GM12878 (cell line): Measurements from ENCODE around the gene OR6Q1. TPM values are rescaled to one million over a fixed set of nuclear protein-coding genes. Genes with fewer than 3 reads are reported as not detected.

Experiments
- ATAC-seq: fragments of 200-7000 bp; cut with Tn5 transposase; 3 replicates; pipeline ENCODE4 v1.9.1; 2020; ENCODE audit warnings: mild to moderate bottlenecking, moderate library complexity
- BruUV-seq: library from RNA; stranded (reverse); fragments of 400-500 nt; replicated peaks from 2 replicates; lab custom pipeline; 2021; lab: Mats Ljungman, UMichigan
- CTCF ChIA-PET: fragments of 300-600 bp; sonication (Branson Sonifier 250); formaldehyde crosslinking; extraction: SDS; loops from one replicate; lab custom pipeline; 2021; ENCODE audit warnings: inconsistent platforms; lab: Yijun Ruan, JAX
- POLR2A ChIA-PET: fragments of 350-600 bp; formaldehyde crosslinking; extraction: SDS; loops from one replicate; lab custom pipeline; 2021; ENCODE audit warnings: inconsistent platforms; lab: Charles Lee
- RAD21 ChIA-PET: fragments of 300-600 bp; sonication (Branson Sonifier 250); formaldehyde crosslinking; loops from one replicate; lab custom pipeline; 2023; ENCODE audit warnings: antibody characterized with exemption; ENCODE audit not compliant: unreplicated experiment; lab: Charles Lee
- SMC1A ChIA-PET: fragments of 300-600 bp; sonication (Branson Sonifier 250); formaldehyde crosslinking; loops from one replicate; lab custom pipeline; 2023; ENCODE audit not compliant: unreplicated experiment, uncharacterized antibody; lab: Charles Lee
- DNase-seq: peaks from one replicate; pipeline ENCODE4 v3.0.0-alpha.2; 2011; ENCODE audit warnings: low read depth, low spot score
- FAIRE-seq: peaks from 3 replicates; lab custom pipeline; 2011; peaks lifted over from hg19 to GRCh38; lab: Jason Lieb, UNC
- H2AFZ ChIP-seq: 2 replicates; pipeline ENCODE4 v1.6.0; 2011; ENCODE audit warnings: low read depth, low read length, control low read depth; ENCODE audit not compliant: control insufficient read depth
- H3K27ac ChIP-seq: 2 replicates; pipeline ENCODE4 v1.5.1; 2011; ENCODE audit warnings: control low read depth; ENCODE audit not compliant: control insufficient read depth, insufficient read depth
- H3K27me3 ChIP-seq, 2 experiments: replicated peaks in 1 of 2; 2 replicates each; pipeline versions ENCODE4 v1.6.0 to v1.6.1; 2011; ENCODE audit warnings: low read length in 1 of 2; ENCODE audit not compliant: control insufficient read depth in 2 of 2, insufficient read depth in 2 of 2
- H3K36me3 ChIP-seq, 2 experiments: 2 replicates each; pipeline ENCODE4 v1.5.1; 2011; ENCODE audit warnings: low read length in 1 of 2; ENCODE audit not compliant: control insufficient read depth in 2 of 2, insufficient read depth in 2 of 2
- H3K4me1 ChIP-seq: 2 replicates; pipeline ENCODE4 v1.6.1; 2011; ENCODE audit warnings: mild to moderate bottlenecking, low read length, moderate library complexity, mixed read lengths; ENCODE audit not compliant: control insufficient read depth, insufficient read depth
- H3K4me2 ChIP-seq: 2 replicates; pipeline ENCODE4 v1.6.0; 2011; ENCODE audit warnings: control low read depth; ENCODE audit not compliant: control insufficient read depth, insufficient read depth
- H3K4me3 ChIP-seq: fragments of 200-600 bp; sonication (generic); 2 replicates; pipeline ENCODE4 v1.5.1; 2016
- H3K79me2 ChIP-seq: 2 replicates; pipeline ENCODE4 v1.6.0; 2011; ENCODE audit warnings: low read length; ENCODE audit not compliant: control insufficient read depth, insufficient read depth
- H3K9ac ChIP-seq: 2 replicates; pipeline ENCODE4 v1.8.0; 2011; ENCODE audit warnings: low read length, control low read depth, mixed read lengths; ENCODE audit not compliant: control insufficient read depth, insufficient read depth
- H3K9me3 ChIP-seq: replicated peaks from 3 replicates; pipeline ENCODE4 v1.5.1; 2011; ENCODE audit warnings: mild to moderate bottlenecking, low read length; ENCODE audit not compliant: control insufficient read depth, insufficient read depth
- H4K20me1 ChIP-seq: 2 replicates; pipeline ENCODE4 v1.6.0; 2011; ENCODE audit not compliant: control insufficient read depth, insufficient read depth
- BACH1 ChIP-seq: fragments of 450-650 bp; IDR thresholded peaks from 2 replicates; pipeline ENCODE4 v1.6.1; 2017; ENCODE audit warnings: mild to moderate bottlenecking, borderline replicate concordance
- CHD1 ChIP-seq: IDR thresholded peaks from 2 replicates; pipeline ENCODE4 v1.6.1; 2012; ENCODE audit warnings: low read depth, low read length, improper control_type of control experiment
- MAX ChIP-seq: IDR thresholded peaks from 2 replicates; pipeline ENCODE4 v1.6.1; 2012; ENCODE audit warnings: low read depth, low read length, improper control_type of control experiment
- NBN ChIP-seq: fragments of 450-650 bp; IDR thresholded peaks from 2 replicates; pipeline ENCODE4 v1.6.1; 2016
- NRF1 ChIP-seq: conservative IDR thresholded peaks from 2 replicates; pipeline ENCODE4 v1.6.1; 2011; ENCODE audit warnings: mild to moderate bottlenecking, low read depth, low read length, improper control_type of control experiment
- POLR2AphosphoS2 ChIP-seq: IDR thresholded peaks from 2 replicates; pipeline ENCODE4 v1.6.1; 2011; ENCODE audit warnings: low read depth, mild to moderate bottlenecking, low read length, improper control_type of control experiment, moderate library complexity
- RB1 ChIP-seq: fragments of 450-650 bp; formaldehyde crosslinking; IDR thresholded peaks from 2 replicates; pipeline ENCODE4 v1.6.1; 2017; ENCODE audit warnings: mild to moderate bottlenecking, borderline replicate concordance
- SMC3 ChIP-seq: IDR thresholded peaks from 2 replicates; pipeline ENCODE4 v1.6.1; 2011; ENCODE audit warnings: low read length, improper control_type of control experiment, borderline replicate concordance
- SUZ12 ChIP-seq: fragments of 200-600 bp; sonication (generic); IDR thresholded peaks from one replicate; pipeline ENCODE4 v1.6.1; 2018; ENCODE audit warnings: antibody characterized with exemption, mild to moderate bottlenecking; ENCODE audit not compliant: unreplicated experiment
- TARDBP ChIP-seq: IDR thresholded peaks from 2 replicates; pipeline ENCODE4 v1.6.1; 2016; ENCODE audit warnings: borderline replicate concordance
- USF2 ChIP-seq: IDR thresholded peaks from 2 replicates; pipeline ENCODE4 v1.6.1; 2011; ENCODE audit warnings: low read depth, low read length, improper control_type of control experiment, borderline replicate concordance
- WRNIP1 ChIP-seq: IDR thresholded peaks from 2 replicates; pipeline ENCODE4 v1.6.1; 2011; ENCODE audit warnings: low read depth, low read length, improper control_type of control experiment, borderline replicate concordance
- ZBTB11 ChIP-seq: fragments of 450-650 bp; formaldehyde crosslinking; IDR thresholded peaks from 2 replicates; pipeline ENCODE4 v1.5.0; 2022; ENCODE audit warnings: mild to moderate bottlenecking, missing genetic modification characterization
- ZNF207 ChIP-seq: fragments of 450-650 bp; IDR thresholded peaks from 2 replicates; pipeline ENCODE4 v1.6.1; 2014; ENCODE audit warnings: antibody characterized with exemption, mild to moderate bottlenecking, borderline replicate concordance
- ZNF592 ChIP-seq: fragments of 450-650 bp; IDR thresholded peaks from 2 replicates; pipeline ENCODE4 v1.6.1; 2017; ENCODE audit warnings: mild to moderate bottlenecking, moderate library complexity
- ZNF622 ChIP-seq: fragments of 450-650 bp; IDR thresholded peaks from 2 replicates; pipeline ENCODE4 v1.6.1; 2017; ENCODE audit warnings: mild to moderate bottlenecking, inconsistent platforms
- WGBS: methylation state at CpG from one replicate; pipeline ENCODE4 v1.1.6; 2016; ENCODE audit warnings: low lambda C conversion rate; ENCODE audit not compliant: insufficient replicate concordance, insufficient coverage; ENCODE audit errors: missing lambda C conversion rate; 5-methylcytosine and 5-hydroxymethylcytosine counted together
- in situ Hi-C: fragments of 300-500 bp; cut with MboI; formaldehyde crosslinking; loops from 9 replicates; pipeline ENCODE4 v1.14.3; 2018; ENCODE audit warnings: mixed read lengths
- intact Hi-C: fragments of 100-400 bp; cut with micrococcal nuclease; formaldehyde crosslinking; loops from one replicate; pipeline ENCODE4 v1.14.2; 2022; ENCODE audit not compliant: unreplicated experiment
- polyA plus RNA-seq, 11 experiments: library from polyadenylated mRNA; depleted of rRNA in 4 of 11; unstranded in 6 of 11; stranded (reverse) in 5 of 11; fragments of >200 nt; fragmentation: Nextera tagmentation in 4 of 11; fragmentation: Illumina TruSeq in 1 of 11; extraction: Ambion mirVana in 4 of 11; extraction: Trizol in 1 of 11; gene quantifications; 1 replicate in 1 of 11; 2 replicates in 10 of 11; pipeline versions ENCODE4 v1.2.1 to v1.2.3, GENCODE V29; 2011 to 2016; ENCODE audit warnings: inconsistent platforms in 2 of 11, missing spikeins in 2 of 11, low read depth in 1 of 11
- total RNA-seq, 4 experiments: library from RNA; depleted of rRNA in 3 of 4; stranded (reverse); fragments of >200 nt in 3 of 4; fragmentation: Illumina TruSeq in 1 of 4; extraction: Trizol in 1 of 4; gene quantifications; 2 replicates each; pipeline versions ENCODE4 v1.2.1 to v1.2.3, GENCODE V29; 2013 to 2021

The OR6Q1 gene
- total and polyA plus RNA-seq, 10 of the 15 experiments (the other 5 are each of a cell fraction or from before 2014, with no cell fraction given), result not detected

GRCh38 chr11:58000699-58001098 lies 30.1 kb upstream of the OR6Q1 start (continued):
- TF ChIP-seq RB1 (no peak), SUZ12 (no peak), SMC3 (no peak), WRNIP1 (no peak), ZNF592 (no peak), TARDBP (no peak)
- TF ChIP-seq, all 136 proteins: peak for 0

DNA sequence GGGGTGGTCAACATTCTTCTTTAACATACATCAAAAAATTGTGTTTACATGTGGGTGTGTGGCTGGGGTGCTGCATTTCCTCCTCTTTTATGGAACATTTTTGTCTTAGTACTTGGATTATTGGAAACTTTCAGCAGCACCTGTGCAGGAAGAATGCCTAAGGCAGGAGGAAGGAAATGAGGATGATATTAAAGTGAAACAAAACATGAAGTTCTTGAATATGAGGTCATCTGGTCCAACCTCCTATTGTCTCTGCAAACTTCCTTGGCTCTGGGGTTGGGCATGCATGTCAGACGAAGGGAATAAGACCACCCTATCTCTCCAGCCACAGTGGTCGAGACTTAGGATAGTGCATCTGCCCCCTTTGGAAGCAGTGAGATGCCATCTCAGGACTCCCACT lies 27.7 kb upstream of the OR6Q1 start:
- SMC1A ChIA-PET, result no interaction called here
- H3K27me3 ChIP-seq, result no peaks in the 10 kb centered on the region
- H4K20me1 ChIP-seq, result no peaks in the 10 kb centered on the region
- H3K27ac ChIP-seq, result no peak overlapping the region
- no TSS peak for BruUV-seq
- no peak overlapping the region for H3K4me3 ChIP-seq
- no peaks in the 10 kb centered on the region for H3K9me3 ChIP-seq
- H3K79me2 ChIP-seq, result no peaks in the 10 kb centered on the region
- DNase-seq, result no peak
- 0% methylated on average over 2 of the region's 2 CpGs for WGBS
- CTCF ChIA-PET, result no interaction called here
- no peak for FAIRE-seq
- H3K9ac ChIP-seq, result no peak overlapping the region
- intact Hi-C loops (no loop called here), in situ Hi-C loops (no loop called here)
- H3K36me3 ChIP-seq, result no peaks in the 10 kb centered on the region
- H3K4me1 ChIP-seq, result no peaks in the 10 kb centered on the region
- no peak overlapping the region for H2AFZ ChIP-seq
- no peak for ATAC-seq
- no peak overlapping the region for H3K4me2 ChIP-seq
- POLR2A ChIA-PET, result no interaction called here
- RAD21 ChIA-PET, result no interaction called here
- TF ChIP-seq CHD1 (no peak), USF2 (no peak), MAX (no peak), ZNF622 (no peak), WRNIP1 (no peak), POLR2AphosphoS2 (no peak), ZNF207 (no peak), BACH1 (no peak), ZBTB11 (CRISPR knock-in tag) (no peak), SMC3 (no peak), NRF1 (no peak), NBN (no peak)
